Naive thymus-derived CD4-positive, alpha-beta T cell (primary cell): ENCODE measurements around the gene SCN2A. TPM values are rescaled to one million over a fixed set of nuclear protein-coding genes. Genes with fewer than 3 reads are reported as not detected.

Source experiments
- ATAC-seq: fragments of 150-1000 bp; cut with Tn5 transposase; 2 replicates; pipeline ENCODE4 v1.10.0; 2021; ENCODE audit warnings: mild to moderate bottlenecking, moderate library complexity
- CTCF ChIA-PET: fragments of 350-600 bp; sonication (Branson Sonifier 250); formaldehyde crosslinking; loops from one replicate; lab custom pipeline; 2021; ENCODE audit warnings: antibody characterized with exemption; lab: Charles Lee
- POLR2A ChIA-PET: fragments of 350-600 bp; sonication (Branson Sonifier 250); formaldehyde crosslinking; loops from one replicate; lab custom pipeline; 2021; ENCODE audit warnings: antibody characterized with exemption, inconsistent platforms; lab: Charles Lee
- DNase-seq, 9 donors: peaks; one replicate each; pipeline versions ENCODE4 v3.0.0 to v3.0.0-alpha.2; 2020 to 2022; ENCODE audit warnings: mixed read lengths in 1 of 9
- H3K27ac ChIP-seq: one replicate; pipeline ENCODE4 v1.7.0; 2013; ENCODE audit warnings: mild to moderate bottlenecking, low read depth, low read length, moderate library complexity
- H3K27me3 ChIP-seq, 2 donors: one replicate each; pipeline ENCODE4 v1.7.0; 2013; ENCODE audit warnings: low read length in 2 of 2, mild to moderate bottlenecking in 2 of 2, moderate library complexity in 2 of 2; ENCODE audit not compliant: control insufficient read depth in 2 of 2, insufficient read depth in 2 of 2
- H3K36me3 ChIP-seq, 3 experiments: 1 replicate in 2 of 3; 2 replicates in 1 of 3; pipeline ENCODE4 v1.7.0; 2013; ENCODE audit warnings: low read length in 3 of 3, mild to moderate bottlenecking in 3 of 3, moderate library complexity in 1 of 3; ENCODE audit not compliant: insufficient read depth in 3 of 3, control insufficient read depth in 2 of 3
- H3K4me1 ChIP-seq, 2 donors: one replicate each; pipeline ENCODE4 v1.7.0; 2013; ENCODE audit warnings: low read length in 2 of 2, mild to moderate bottlenecking in 2 of 2, moderate library complexity in 1 of 2; ENCODE audit not compliant: control insufficient read depth in 2 of 2, insufficient read depth in 2 of 2
- H3K4me3 ChIP-seq: 2 replicates; pipeline ENCODE4 v1.7.0; 2013; ENCODE audit warnings: mild to moderate bottlenecking, low read length
- H3K9me3 ChIP-seq, 3 experiments: 1 replicate in 2 of 3; 2 replicates in 1 of 3; pipeline ENCODE4 v1.7.0; 2013; ENCODE audit warnings: low read length in 3 of 3; ENCODE audit not compliant: control insufficient read depth in 2 of 3
- H3K27ac Mint-ChIP-seq, 9 donors: one replicate each; pipeline ENCODE4 v1.8.0; 2020 to 2022; ENCODE audit warnings: mixed read lengths in 9 of 9, mild to moderate bottlenecking in 8 of 9, moderate library complexity in 5 of 9, inconsistent platforms in 2 of 9
- H3K27me3 Mint-ChIP-seq, 5 donors: one replicate each; pipeline ENCODE4 v1.8.0; 2021 to 2022; ENCODE audit warnings: mixed read lengths in 5 of 5, mild to moderate bottlenecking in 1 of 5
- H3K36me3 Mint-ChIP-seq, 5 donors: one replicate each; pipeline ENCODE4 v1.8.0; 2020 to 2022; ENCODE audit warnings: mixed read lengths in 5 of 5, mild to moderate bottlenecking in 3 of 5, inconsistent platforms in 1 of 5
- H3K4me1 Mint-ChIP-seq, 7 donors: one replicate each; pipeline ENCODE4 v1.8.0; 2020 to 2022; ENCODE audit warnings: mixed read lengths in 7 of 7, mild to moderate bottlenecking in 3 of 7, inconsistent platforms in 1 of 7
- H3K4me3 Mint-ChIP-seq, 10 donors: one replicate each; pipeline ENCODE4 v1.8.0; 2020 to 2022; ENCODE audit warnings: mild to moderate bottlenecking in 10 of 10, mixed read lengths in 10 of 10, moderate library complexity in 6 of 10, inconsistent platforms in 2 of 10
- H3K9me3 Mint-ChIP-seq, 11 donors: one replicate each; pipeline ENCODE4 v1.8.0; 2020 to 2022; ENCODE audit warnings: mixed read lengths in 11 of 11, mild to moderate bottlenecking in 4 of 11, inconsistent platforms in 1 of 11, moderate library complexity in 1 of 11
- intact Hi-C, 2 donors: fragments of 100-400 bp; cut with micrococcal nuclease; formaldehyde crosslinking; loops; one replicate each; pipeline ENCODE4 v1.15.1; 2023
- polyA plus RNA-seq, 2 donors: library from polyadenylated mRNA; unstranded; fragments of 300-500 nt; fragmentation: Illumina TruSeq; gene quantifications; one replicate each; pipeline ENCODE4 v1.2.3, GENCODE V29; 2021
- total RNA-seq, 6 experiments: library from RNA in 5 of 6; stranded (reverse) in 5 of 6; gene quantifications; 1 replicate in 5 of 6; 2 replicates in 1 of 6; pipeline ENCODE4 v1.2.3 and lab custom pipeline; 2021 to 2026

Gene SCN2A
- total and polyA plus RNA-seq, 7 experiments from 2014 or later, result not detected

DNA sequence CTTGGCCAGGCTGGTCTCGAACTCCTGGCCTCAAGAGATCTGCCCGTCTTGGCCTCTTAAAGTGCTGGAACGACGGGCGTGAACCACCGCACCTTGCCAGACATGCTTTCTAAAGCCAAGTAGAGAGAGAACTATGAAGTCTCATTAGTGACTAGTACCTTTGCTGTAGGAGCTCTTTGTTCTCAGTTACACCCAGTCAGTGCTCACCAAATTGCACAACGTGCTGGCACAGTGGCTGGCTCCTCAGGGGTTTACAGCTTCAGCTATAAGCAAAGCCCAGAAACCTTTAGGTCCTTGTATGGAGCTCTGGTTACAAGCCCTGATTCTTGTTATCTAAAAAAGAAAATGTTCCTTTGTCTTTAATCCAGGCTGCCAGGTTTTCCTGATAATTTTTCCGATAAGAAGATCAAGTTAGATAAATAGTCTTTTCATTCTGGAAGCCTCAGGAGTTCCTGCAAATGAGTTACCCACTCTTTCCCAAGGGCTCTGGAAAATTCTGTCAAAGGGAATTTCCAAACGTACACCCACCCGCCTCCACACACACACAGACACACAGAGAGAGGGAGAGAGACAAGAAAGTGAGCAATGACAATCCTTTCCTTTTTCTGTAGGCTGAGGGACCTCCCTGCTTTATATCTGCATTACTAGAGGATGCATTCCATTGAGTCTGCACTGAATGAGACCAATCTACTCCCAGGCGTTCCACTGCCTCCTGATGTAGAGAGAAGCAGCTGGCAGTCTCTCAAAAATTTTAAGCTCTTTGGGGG is 130.1 kb downstream of the SCN2A start:
- H3K4me1 Mint-ChIP-seq, result no peaks in the 10 kb centered on the region
- intact Hi-C loops, result no loop called here
- H3K27ac ChIP-seq, result no peak overlapping the region
- no peaks in the 10 kb centered on the region for H3K9me3 ChIP-seq
- ChIA-PET POLR2A (no interaction called here), CTCF (no interaction called here)
- no peaks in the 10 kb centered on the region for H3K36me3 ChIP-seq
- H3K4me3 ChIP-seq, result no peak overlapping the region
- no peak overlapping the region for H3K4me3 Mint-ChIP-seq
- H3K4me1 ChIP-seq, result no peaks in the 10 kb centered on the region
- DNase-seq (no peak), ATAC-seq (no peak)
- no peaks in the 10 kb centered on the region for H3K27me3 ChIP-seq
- no peaks in the 10 kb centered on the region for H3K9me3 Mint-ChIP-seq
- no peak overlapping the region for H3K27ac Mint-ChIP-seq
- H3K27me3 Mint-ChIP-seq, result no peaks in the 10 kb centered on the region
- H3K36me3 Mint-ChIP-seq, result no peaks in the 10 kb centered on the region

DNA sequence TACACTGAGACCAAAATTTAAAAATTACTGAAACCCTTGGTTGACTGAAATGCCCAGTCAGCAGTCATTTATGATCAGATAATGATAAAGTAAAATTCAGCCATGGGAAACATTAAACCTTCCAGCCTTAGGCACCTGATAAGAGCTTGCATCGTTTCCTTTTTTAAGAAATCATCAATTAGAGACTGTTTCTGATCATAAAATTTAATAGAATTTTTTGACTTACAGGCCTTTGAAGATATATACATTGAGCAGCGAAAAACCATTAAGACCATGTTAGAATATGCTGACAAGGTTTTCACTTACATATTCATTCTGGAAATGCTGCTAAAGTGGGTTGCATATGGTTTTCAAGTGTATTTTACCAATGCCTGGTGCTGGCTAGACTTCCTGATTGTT is 130.7 kb downstream of the SCN2A start:
- intact Hi-C loops, result no loop called here
- ChIA-PET CTCF (no interaction called here), POLR2A (no interaction called here)
- Mint-ChIP-seq H3K4me1 (no peaks in the 10 kb centered on the region), H3K27ac (no peak overlapping the region), H3K9me3 (no peaks in the 10 kb centered on the region), H3K27me3 (peaks cover 0 to 4% (median 0%) of the 10 kb centered on the region in 5 donors), H3K36me3 (no peaks in the 10 kb centered on the region), H3K4me3 (no peak overlapping the region)
- ATAC-seq, result no peak
- no peaks in the 10 kb centered on the region for H3K9me3 ChIP-seq
- no peak overlapping the region for H3K4me3 ChIP-seq
- no peaks in the 10 kb centered on the region for H3K36me3 ChIP-seq
- H3K27me3 ChIP-seq, result no peaks in the 10 kb centered on the region
- H3K4me1 ChIP-seq, result no peaks in the 10 kb centered on the region
- DNase-seq, result no peak
- no peak overlapping the region for H3K27ac ChIP-seq

DNA sequence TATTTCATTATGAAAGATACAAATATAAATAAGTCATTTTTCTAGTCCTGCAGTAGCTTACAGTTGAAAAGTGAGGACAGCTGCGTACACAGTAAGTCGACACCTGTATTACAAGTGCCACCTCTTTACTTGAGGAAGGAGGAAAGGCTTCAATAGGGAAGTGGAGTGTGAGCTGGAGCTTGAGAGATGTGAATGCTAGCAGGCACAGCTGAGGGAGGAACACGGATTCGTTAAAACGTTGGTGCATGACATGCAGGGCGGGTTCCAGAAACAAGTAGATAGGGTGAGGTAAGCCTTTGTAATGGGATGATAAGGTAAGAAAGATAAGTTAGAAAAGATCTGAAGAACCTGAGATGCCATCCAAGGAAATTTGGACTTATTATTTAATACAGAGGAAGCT is 132.1 kb downstream of the SCN2A start:
- H3K27ac Mint-ChIP-seq, result no peak overlapping the region
- no peak overlapping the region for H3K4me3 Mint-ChIP-seq
- H3K27me3 ChIP-seq, result no peaks in the 10 kb centered on the region
- DNase-seq (no peak), ATAC-seq (no peak)
- CTCF ChIA-PET, result no interaction called here
- H3K36me3 ChIP-seq, result no peaks in the 10 kb centered on the region
- POLR2A ChIA-PET, result no interaction called here
- peaks cover 0 to 4% (median 0%) of the 10 kb centered on the region in 5 donors for H3K27me3 Mint-ChIP-seq
- H3K4me3 ChIP-seq, result no peak overlapping the region
- H3K9me3 Mint-ChIP-seq, result no peaks in the 10 kb centered on the region
- H3K4me1 Mint-ChIP-seq, result no peaks in the 10 kb centered on the region
- no peak overlapping the region for H3K27ac ChIP-seq
- intact Hi-C loops, result no loop called here
- H3K9me3 ChIP-seq, result no peaks in the 10 kb centered on the region
- no peaks in the 10 kb centered on the region for H3K4me1 ChIP-seq
- no peaks in the 10 kb centered on the region for H3K36me3 Mint-ChIP-seq

DNA sequence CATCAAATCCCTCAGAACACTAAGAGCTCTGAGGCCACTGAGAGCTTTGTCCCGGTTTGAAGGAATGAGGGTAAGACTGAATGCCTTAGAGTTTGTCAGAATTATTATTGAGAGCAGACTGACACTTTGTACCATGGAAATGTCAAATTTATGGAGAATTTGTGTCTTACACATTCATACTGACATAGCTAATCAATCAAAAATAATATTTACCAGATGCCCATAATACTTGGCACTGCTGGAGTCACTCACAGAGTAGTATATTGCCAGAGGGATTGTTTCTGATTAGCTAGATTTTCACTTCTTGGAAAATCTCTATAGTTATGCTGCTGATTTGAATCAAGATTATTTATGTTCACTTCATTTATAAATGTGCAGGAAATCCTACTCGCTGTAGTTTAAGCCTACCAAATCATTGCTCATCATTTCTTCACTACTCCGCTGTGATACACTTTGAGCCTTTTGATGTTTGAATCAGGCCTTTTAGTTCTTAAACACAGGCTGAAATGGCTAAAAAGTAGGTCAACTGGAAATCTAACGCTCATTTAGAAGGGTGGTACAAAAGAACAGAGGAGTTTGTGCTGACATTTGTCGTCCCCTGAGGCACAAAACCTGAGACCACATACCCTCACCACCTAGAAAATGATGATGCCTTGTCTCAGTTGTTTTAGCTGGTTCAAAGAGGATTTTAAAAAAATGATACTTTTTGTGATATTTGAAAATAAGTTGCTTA is 134.2 kb downstream of the SCN2A start:
- H3K36me3 Mint-ChIP-seq, result no peaks in the 10 kb centered on the region
- no peaks in the 10 kb centered on the region for H3K4me1 ChIP-seq

DNA sequence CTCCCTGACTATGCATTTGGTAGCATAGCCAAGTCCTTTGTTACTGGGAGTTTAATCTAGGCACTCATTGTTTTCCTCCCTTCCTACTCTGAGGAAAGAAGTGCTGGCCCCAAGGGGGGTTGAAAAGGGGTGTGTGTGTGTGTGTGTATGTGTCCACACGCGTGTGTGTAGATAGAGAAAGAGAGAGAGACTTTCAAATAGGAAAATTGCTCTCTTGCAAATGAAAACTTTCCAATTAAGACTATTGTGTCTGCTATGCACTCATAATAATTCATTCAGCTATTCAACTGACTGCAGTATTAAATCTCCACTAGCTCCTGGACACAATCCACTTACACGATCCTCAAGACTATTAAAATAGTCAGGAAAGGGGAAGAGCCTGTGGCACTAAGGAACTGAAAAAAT is 137.4 kb downstream of the SCN2A start:
- Mint-ChIP-seq H3K9me3 (no peaks in the 10 kb centered on the region), H3K4me3 (no peak overlapping the region), H3K27ac (no peak overlapping the region), H3K4me1 (no peaks in the 10 kb centered on the region), H3K27me3 (peaks cover 3 to 7% (median 5%) of the 10 kb centered on the region in 5 donors), H3K36me3 (no peaks in the 10 kb centered on the region)
- DNase-seq (no peak), ATAC-seq (no peak)
- Histone ChIP-seq H3K4me1 (no peaks in the 10 kb centered on the region), H3K36me3 (no peaks in the 10 kb centered on the region), H3K9me3 (no peaks in the 10 kb centered on the region), H3K27me3 (no peaks in the 10 kb centered on the region), H3K4me3 (no peak overlapping the region), H3K27ac (no peak overlapping the region)
- ChIA-PET POLR2A (no interaction called here), CTCF (no interaction called here)
- intact Hi-C loops, result no loop called here

More for the DNA sequence above, 134.2 kb downstream of the SCN2A start:
- intact Hi-C loops, result no loop called here
- Mint-ChIP-seq H3K4me3 (no peak overlapping the region), H3K4me1 (no peaks in the 10 kb centered on the region), H3K9me3 (no peaks in the 10 kb centered on the region), H3K27ac (no peak overlapping the region), H3K27me3 (peaks cover 0 to 4% (median under 1%) of the 10 kb centered on the region in 5 donors)
- Histone ChIP-seq H3K4me3 (no peak overlapping the region), H3K36me3 (no peaks in the 10 kb centered on the region), H3K9me3 (no peaks in the 10 kb centered on the region), H3K27ac (no peak overlapping the region), H3K27me3 (no peaks in the 10 kb centered on the region)
- POLR2A ChIA-PET, result no interaction called here
- ATAC-seq (no peak), DNase-seq (no peak)
- CTCF ChIA-PET, result no interaction called here

DNA sequence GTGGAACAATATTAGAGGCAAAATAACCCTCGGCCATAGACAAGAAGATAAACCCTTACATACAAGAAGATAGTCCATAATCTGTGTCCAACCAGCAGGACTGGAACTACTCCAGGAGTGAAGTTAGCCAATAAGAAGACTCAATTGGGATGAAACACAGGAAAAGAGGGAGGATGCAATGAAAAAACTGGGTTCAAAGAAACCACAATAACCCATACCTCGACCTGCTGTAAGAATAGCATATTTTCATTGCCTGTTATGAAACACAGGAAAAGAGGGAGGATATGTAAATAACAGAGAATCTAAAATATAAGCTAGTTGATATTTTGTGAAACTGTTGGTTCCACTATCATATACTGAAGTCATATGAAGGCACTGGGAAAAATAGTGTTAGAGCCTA is 143.1 kb downstream of the SCN2A start:
- peaks cover 3 to 16% (median 10%) of the 10 kb centered on the region in 5 donors for H3K27me3 Mint-ChIP-seq
- no peaks in the 10 kb centered on the region for H3K36me3 Mint-ChIP-seq
- ATAC-seq, result no peak
- no peak overlapping the region for H3K27ac Mint-ChIP-seq
- DNase-seq, result no peak
- H3K9me3 Mint-ChIP-seq, result no peaks in the 10 kb centered on the region
- Histone ChIP-seq H3K9me3 (no peaks in the 10 kb centered on the region), H3K4me1 (no peaks in the 10 kb centered on the region), H3K36me3 (no peaks in the 10 kb centered on the region), H3K4me3 (no peak overlapping the region), H3K27me3 (no peaks in the 10 kb centered on the region), H3K27ac (no peak overlapping the region)
- no peaks in the 10 kb centered on the region for H3K4me1 Mint-ChIP-seq
- POLR2A ChIA-PET, result no interaction called here
- CTCF ChIA-PET, result no interaction called here
- intact Hi-C loops, result no loop called here
- no peak overlapping the region for H3K4me3 Mint-ChIP-seq
